ENCODE data around the gene KIF16B.

The KIF16B gene

GRCh38 chr20:16368645-16369292 lies 204.5 kb downstream of the KIF16B start:
- H3K9me3 ChIP-seq (ENCODE audit: control insufficient read depth, insufficient read depth, low read depth, low read length), result no peaks in the 10 kb centered on the region
- ChIA-PET POLR2A (no interaction called here), CTCF (no interaction called here)
- TF ChIP-seq ZNF138 (tag by site-specific recombination; IDR thresholded peaks at IDR 0.05; ENCODE audit: borderline replicate concordance) (no peak), ZNF311 (tag by site-specific recombination; IDR thresholded peaks at IDR 0.05; ENCODE audit: borderline replicate concordance) (no peak), MYNN (tag by site-specific recombination; IDR thresholded peaks at IDR 0.05; ENCODE audit: borderline replicate concordance) (no peak), ZNF416 (tag by site-specific recombination; IDR thresholded peaks at IDR 0.05) (no peak), SP2 (tag by site-specific recombination; IDR thresholded peaks at IDR 0.05) (no peak), ZNF580 (tag by site-specific recombination; IDR thresholded peaks at IDR 0.05) (no peak), ZBTB48 (tag by site-specific recombination; IDR thresholded peaks at IDR 0.05) (no peak), ZNF391 (tag by site-specific recombination; IDR thresholded peaks at IDR 0.05; ENCODE audit: borderline replicate concordance, low read depth) (no peak), ZBTB49 (tag by site-specific recombination; IDR thresholded peaks at IDR 0.05; ENCODE audit: low read depth) (no peak), ZNF132 (tag by site-specific recombination; IDR thresholded peaks at IDR 0.05; ENCODE audit: borderline replicate concordance) (no peak), ZNF449 (tag by site-specific recombination; IDR thresholded peaks at IDR 0.05) (no peak), ZNF2 (tag by site-specific recombination; IDR thresholded peaks at IDR 0.05) (no peak)
- peaks cover 0 to 42% of the 10 kb centered on the region in 2 experiments; a peak in 1 of 3 replicates for H3K36me3 ChIP-seq (ENCODE audit: control insufficient read depth in 2 of 2, insufficient read depth in 1 of 2, low read length in 2 of 2)
- H3K27ac ChIP-seq (ENCODE audit: extremely low read depth, low read depth, low read length), result no peak overlapping the region
- no peak overlapping the region for H3K4me3 ChIP-seq (ENCODE audit: low read depth, low read length)
- no peaks in the 10 kb centered on the region for H3K4me1 ChIP-seq (ENCODE audit: control insufficient read depth, insufficient read depth, low read length)

- H3K9me3 ChIP-seq (ENCODE audit: control insufficient read depth, insufficient read depth, low read depth, low read length), result no peaks in the 10 kb centered on the region
- H3K4me3 ChIP-seq (ENCODE audit: low read depth, low read length), result no peak overlapping the region
- H3K4me1 ChIP-seq (ENCODE audit: control insufficient read depth, insufficient read depth, low read length), result no peaks in the 10 kb centered on the region
- no peak overlapping the region for H3K27ac ChIP-seq (ENCODE audit: extremely low read depth, low read depth, low read length)
- CTCF ChIA-PET, result no interaction called here
- peaks cover 0 to 40% of the 10 kb centered on the region in 2 experiments; a peak in 1 of 3 replicates for H3K36me3 ChIP-seq (ENCODE audit: control insufficient read depth in 2 of 2, insufficient read depth in 1 of 2, low read length in 2 of 2)
- POLR2A ChIA-PET, result no interaction called here
- TF ChIP-seq ZNF585B (tag by site-specific recombination; IDR thresholded peaks at IDR 0.05), result no peak
- no peak for TF ChIP-seq ZNF341 (tag by site-specific recombination; IDR thresholded peaks at IDR 0.05; ENCODE audit: low read depth)
- TF ChIP-seq ZIC2 (tag by site-specific recombination; IDR thresholded peaks at IDR 0.05), result no peak
- no peak for TF ChIP-seq ZNF148 (tag by site-specific recombination; IDR thresholded peaks at IDR 0.05; ENCODE audit: borderline replicate concordance)
- TF ChIP-seq ZNF24 (tag by site-specific recombination; IDR thresholded peaks at IDR 0.05), result no peak
- TF ChIP-seq ZNF596 (tag by site-specific recombination; IDR thresholded peaks at IDR 0.05), result no peak
- TF ChIP-seq KLF17 (tag by site-specific recombination; IDR thresholded peaks at IDR 0.05), result no peak
- TF ChIP-seq KLF10 (tag by site-specific recombination; IDR thresholded peaks at IDR 0.05), result no peak
- no peak for TF ChIP-seq ZNF623 (tag by site-specific recombination; IDR thresholded peaks at IDR 0.05)
- no peak for TF ChIP-seq SP3 (tag by site-specific recombination; IDR thresholded peaks at IDR 0.05)
- no peak for TF ChIP-seq PBX3 (CRISPR knock-in tag; IDR thresholded peaks at IDR 0.05)
These were observed 205.2 kb downstream of the KIF16B start for GRCh38 chr20:16367948-16368560.

Measured in HEK293 (cell line).